A673 (cell line): ENCODE measurements around the gene OARD1. TPM values are rescaled to one million over a fixed set of nuclear protein-coding genes. Genes with fewer than 3 reads are reported as not detected.

Experiments used
- BruUV-seq: library from RNA; stranded (reverse); fragments of 400-500 nt; replicated peaks from 2 replicates; lab custom pipeline; 2021; lab: Mats Ljungman, UMichigan
- CTCF ChIA-PET: fragments of 300-600 bp; sonication (Branson Sonifier 250); formaldehyde crosslinking; loops from one replicate; lab custom pipeline; 2022; ENCODE audit warnings: antibody characterized with exemption; lab: Charles Lee
- POLR2A ChIA-PET: fragments of 300-600 bp; sonication (Branson Sonifier 250); formaldehyde crosslinking; loops from one replicate; lab custom pipeline; 2022; ENCODE audit warnings: antibody characterized with exemption; ENCODE audit not compliant: low non-redundant PET; lab: Charles Lee
- DNase-seq: peaks from one replicate; pipeline ENCODE4 v3.0.0-alpha.2; 2015; ENCODE audit warnings: low spot score
- H3K27ac ChIP-seq: fragments of 200-600 bp; sonication (generic); 2 replicates; pipeline ENCODE4 v1.5.1; 2016; ENCODE audit warnings: mixed run types, low read depth, mild to moderate bottlenecking, mixed read lengths, antibody characterized with exemption, low read length; ENCODE audit not compliant: poor library complexity, severe bottlenecking
- H3K27me3 ChIP-seq: fragments of 200-600 bp; sonication (generic); replicated peaks from 2 replicates; pipeline ENCODE4 v1.6.1; 2017; ENCODE audit warnings: mixed run types, low read depth, mild to moderate bottlenecking, mixed read lengths, antibody characterized with exemption, low read length; ENCODE audit not compliant: insufficient read depth, poor library complexity
- H3K36me3 ChIP-seq: fragments of 200-600 bp; sonication (generic); 2 replicates; pipeline ENCODE4 v1.6.1; 2016; ENCODE audit warnings: mixed run types, mild to moderate bottlenecking, mixed read lengths, antibody characterized with exemption, low read length; ENCODE audit not compliant: insufficient read depth, poor library complexity, severe bottlenecking
- H3K4me1 ChIP-seq: fragments of 200-600 bp; sonication (generic); 2 replicates; pipeline ENCODE4 v1.6.1; 2017; ENCODE audit warnings: mixed run types, mild to moderate bottlenecking, mixed read lengths, antibody characterized with exemption, low read length; ENCODE audit not compliant: insufficient read depth, poor library complexity, severe bottlenecking
- H3K4me3 ChIP-seq: fragments of 200-600 bp; sonication (generic); 2 replicates; pipeline ENCODE4 v1.5.1; 2016; ENCODE audit warnings: low read depth, mixed run types, mild to moderate bottlenecking, mixed read lengths, low read length; ENCODE audit not compliant: poor library complexity, severe bottlenecking
- H3K9me3 ChIP-seq: fragments of 200-600 bp; sonication (generic); 2 replicates; pipeline ENCODE4 v1.6.1; 2016; ENCODE audit warnings: mixed run types, low read depth, mild to moderate bottlenecking, mixed read lengths, antibody characterized with exemption, low read length; ENCODE audit not compliant: poor library complexity, severe bottlenecking
- EZH2 ChIP-seq: fragments of 200-600 bp; sonication (generic); IDR thresholded peaks from 2 replicates; pipeline ENCODE4 v1.6.1; 2017; ENCODE audit warnings: borderline replicate concordance, low read depth, mild to moderate bottlenecking, mixed read lengths, antibody characterized with exemption, low read length; ENCODE audit not compliant: poor library complexity, severe bottlenecking
- intact Hi-C: fragments of 100-400 bp; cut with micrococcal nuclease; formaldehyde crosslinking; loops from one replicate; pipeline ENCODE4 v1.10.0; 2022; ENCODE audit not compliant: unreplicated experiment
- total RNA-seq: library from RNA; stranded (reverse); gene quantifications from 2 replicates; pipeline ENCODE4 v1.2.3, GENCODE V29; 2021
- TF ChIP-seq, protein P1 (sequence below): fragments of 300-800, 200-600 bp; sonication (generic); conservative IDR thresholded peaks from 2 replicates; pipeline ENCODE4 v1.5.1; 2017; ENCODE audit warnings: low read depth, mild to moderate bottlenecking, antibody characterized with exemption, low read length, moderate library complexity, mixed read lengths

The OARD1 gene
- total RNA-seq, 1 experiment from 2014 or later, result 27.3 TPM

DNA sequence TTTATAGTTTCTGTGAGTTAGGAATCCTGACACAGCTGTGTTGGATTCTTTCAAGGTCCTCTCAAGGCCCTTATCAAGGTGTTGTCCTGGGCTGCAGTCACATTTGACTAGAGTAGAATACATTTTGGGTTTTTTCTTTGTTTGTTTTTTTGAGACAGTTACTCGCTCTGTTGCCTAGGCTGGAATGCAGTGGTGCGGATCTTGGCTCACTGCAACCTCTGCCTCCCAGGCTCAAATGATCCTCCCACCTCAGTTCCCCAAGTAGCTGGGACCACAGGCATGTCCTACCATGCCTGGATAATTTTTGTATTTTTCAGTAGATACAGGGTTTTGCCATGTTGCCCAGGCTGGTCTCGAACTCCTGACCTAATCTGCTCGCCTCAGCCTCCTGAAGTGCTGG is 16.3 kb upstream of the OARD1 start:
- ChIA-PET POLR2A (no interaction called here), CTCF (no interaction called here)
- no peak overlapping the region for H3K4me3 ChIP-seq
- TF ChIP-seq, protein P1, sequence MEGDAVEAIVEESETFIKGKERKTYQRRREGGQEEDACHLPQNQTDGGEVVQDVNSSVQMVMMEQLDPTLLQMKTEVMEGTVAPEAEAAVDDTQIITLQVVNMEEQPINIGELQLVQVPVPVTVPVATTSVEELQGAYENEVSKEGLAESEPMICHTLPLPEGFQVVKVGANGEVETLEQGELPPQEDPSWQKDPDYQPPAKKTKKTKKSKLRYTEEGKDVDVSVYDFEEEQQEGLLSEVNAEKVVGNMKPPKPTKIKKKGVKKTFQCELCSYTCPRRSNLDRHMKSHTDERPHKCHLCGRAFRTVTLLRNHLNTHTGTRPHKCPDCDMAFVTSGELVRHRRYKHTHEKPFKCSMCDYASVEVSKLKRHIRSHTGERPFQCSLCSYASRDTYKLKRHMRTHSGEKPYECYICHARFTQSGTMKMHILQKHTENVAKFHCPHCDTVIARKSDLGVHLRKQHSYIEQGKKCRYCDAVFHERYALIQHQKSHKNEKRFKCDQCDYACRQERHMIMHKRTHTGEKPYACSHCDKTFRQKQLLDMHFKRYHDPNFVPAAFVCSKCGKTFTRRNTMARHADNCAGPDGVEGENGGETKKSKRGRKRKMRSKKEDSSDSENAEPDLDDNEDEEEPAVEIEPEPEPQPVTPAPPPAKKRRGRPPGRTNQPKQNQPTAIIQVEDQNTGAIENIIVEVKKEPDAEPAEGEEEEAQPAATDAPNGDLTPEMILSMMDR, result no peak
- no peak for TF ChIP-seq EZH2
- no peaks in the 10 kb centered on the region for H3K9me3 ChIP-seq
- no peaks in the 10 kb centered on the region for H3K4me1 ChIP-seq
- intact Hi-C loops, result no loop called here
- no peak overlapping the region for H3K27ac ChIP-seq
- no peak for DNase-seq
- no TSS peak for BruUV-seq
- H3K27me3 ChIP-seq, result no peaks in the 10 kb centered on the region
- H3K36me3 ChIP-seq, result peaks cover 78% of the 10 kb centered on the region

DNA sequence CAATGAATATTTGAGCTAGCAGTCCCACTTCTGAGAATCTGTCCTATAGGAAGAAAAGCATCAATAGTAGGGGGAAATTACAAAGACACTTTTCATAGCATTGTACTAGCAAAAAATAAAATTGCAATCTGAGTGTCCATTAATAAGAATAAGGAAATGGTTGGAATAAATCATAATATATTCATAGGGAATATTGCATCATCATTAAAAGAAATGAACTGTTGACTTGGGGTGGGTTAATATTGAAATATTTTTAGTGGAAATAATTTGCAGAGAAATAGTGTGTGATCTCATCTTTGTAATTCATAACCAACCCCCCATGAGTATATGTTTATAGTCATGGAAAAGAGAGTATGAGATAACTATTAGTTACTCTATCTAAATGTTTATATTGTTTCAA is 13.0 kb upstream of the OARD1 start:
- no TSS peak for BruUV-seq
- intact Hi-C loops, result no loop called here
- TF ChIP-seq EZH2, result no peak
- TF ChIP-seq, protein P1, result no peak
- ChIA-PET CTCF (no interaction called here), POLR2A (no interaction called here)
- no peak for DNase-seq
- no peaks in the 10 kb centered on the region for H3K4me1 ChIP-seq
- H3K4me3 ChIP-seq, result no peak overlapping the region
- H3K9me3 ChIP-seq, result no peaks in the 10 kb centered on the region
- H3K36me3 ChIP-seq, result peaks cover 54% of the 10 kb centered on the region
- H3K27ac ChIP-seq, result no peak overlapping the region
- no peaks in the 10 kb centered on the region for H3K27me3 ChIP-seq

DNA sequence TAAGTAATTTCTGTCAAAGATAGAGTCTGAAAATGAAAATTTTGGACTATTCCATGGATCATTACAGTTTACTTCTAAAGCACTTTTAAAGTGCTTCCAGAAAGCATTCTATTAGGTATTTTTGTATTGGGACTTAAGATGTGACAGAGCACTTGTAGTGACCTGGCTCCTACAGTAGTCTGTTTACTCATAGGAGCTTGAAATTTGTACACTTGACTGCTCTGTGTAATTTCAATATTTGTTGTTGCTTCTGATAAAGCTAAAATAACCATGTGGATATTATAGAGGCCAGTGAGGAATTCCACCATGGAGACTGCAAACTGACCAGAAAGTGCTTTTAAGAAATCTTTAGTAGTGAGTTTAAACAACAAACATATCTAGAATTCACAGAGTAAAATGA is 10.9 kb upstream of the OARD1 start:
- BruUV-seq, result no TSS peak
- TF ChIP-seq, protein P1, result no peak
- no peak for TF ChIP-seq EZH2
- DNase-seq, result no peak
- ChIA-PET CTCF (no interaction called here), POLR2A (no interaction called here)
- no peaks in the 10 kb centered on the region for H3K9me3 ChIP-seq
- intact Hi-C loops, result no loop called here
- no peaks in the 10 kb centered on the region for H3K27me3 ChIP-seq
- H3K4me1 ChIP-seq, result no peaks in the 10 kb centered on the region
- H3K4me3 ChIP-seq, result no peak overlapping the region
- H3K36me3 ChIP-seq, result peaks cover 57% of the 10 kb centered on the region
- H3K27ac ChIP-seq, result no peak overlapping the region
